Chondrocyte (in vitro differentiated cells): Measurements from ENCODE around the gene DIP2C. TPM values are rescaled to one million over a fixed set of nuclear protein-coding genes. Genes with fewer than 3 reads are reported as not detected.

Experiments
- DNase-seq: peaks from one replicate; pipeline ENCODE4 v3.0.0; 2021; ENCODE audit warnings: mixed read lengths, low spot score
- H3K27ac Mint-ChIP-seq: one replicate; pipeline ENCODE4 v1.8.0; 2021; ENCODE audit warnings: mild to moderate bottlenecking, moderate library complexity, mixed read lengths; ENCODE audit not compliant: unreplicated experiment
- H3K27me3 Mint-ChIP-seq: 2 replicates; pipeline ENCODE4 v1.8.0; 2021; ENCODE audit warnings: low read depth, mixed read lengths
- H3K36me3 Mint-ChIP-seq: 2 replicates; pipeline ENCODE4 v1.8.0; 2021; ENCODE audit warnings: low read depth, mixed read lengths
- H3K4me1 Mint-ChIP-seq: 2 replicates; pipeline ENCODE4 v1.8.0; 2021; ENCODE audit warnings: low read depth, mild to moderate bottlenecking, mixed read lengths
- H3K4me3 Mint-ChIP-seq: one replicate; pipeline ENCODE4 v1.8.0; 2021; ENCODE audit warnings: mild to moderate bottlenecking, moderate library complexity, mixed read lengths; ENCODE audit not compliant: unreplicated experiment
- H3K9me3 Mint-ChIP-seq: 2 replicates; pipeline ENCODE4 v1.8.0; 2021; ENCODE audit warnings: low read depth, mixed read lengths
- total RNA-seq: library from RNA; stranded (reverse); gene quantifications from 3 replicates; pipeline ENCODE4 v1.2.1, GENCODE V29; 2021
- TF ChIP-seq, protein P1 (sequence below): fragments of 200-600 bp; sonication (generic); IDR thresholded peaks from 2 replicates; pipeline ENCODE4 v1.5.0; 2021; ENCODE audit warnings: antibody characterized with exemption, mild to moderate bottlenecking, moderate library complexity

Gene DIP2C
- total RNA-seq, 1 donor from 2014 or later: 47.9 TPM

DNA sequence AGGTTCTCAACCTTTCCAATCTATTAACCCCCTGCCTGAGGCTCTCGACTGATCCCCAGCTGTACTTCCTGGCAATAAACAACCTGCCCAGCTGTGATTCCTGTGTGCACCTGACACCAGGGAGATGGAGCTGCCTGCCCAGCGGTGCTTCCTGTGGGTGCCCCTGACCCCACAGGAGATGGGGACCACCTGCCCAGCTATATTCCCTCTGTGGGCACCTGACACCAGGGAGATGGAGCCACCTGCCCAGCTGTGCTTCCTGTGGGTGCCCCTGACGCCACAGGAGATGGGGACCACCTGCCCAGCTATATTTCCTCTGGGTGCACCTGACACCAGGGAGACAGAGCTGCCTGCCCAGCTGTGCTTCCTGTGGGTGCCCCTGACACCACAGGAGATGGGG is 184.0 kb downstream of the DIP2C start:
- Mint-ChIP-seq H3K4me3 (no peak overlapping the region), H3K27ac (no peak overlapping the region), H3K27me3 (no peaks in the 10 kb centered on the region), H3K36me3 (peaks cover 3% of the 10 kb centered on the region), H3K4me1 (peaks cover 16% of the 10 kb centered on the region), H3K9me3 (no peaks in the 10 kb centered on the region)
- DNase-seq: no peak
- TF ChIP-seq, protein P1, sequence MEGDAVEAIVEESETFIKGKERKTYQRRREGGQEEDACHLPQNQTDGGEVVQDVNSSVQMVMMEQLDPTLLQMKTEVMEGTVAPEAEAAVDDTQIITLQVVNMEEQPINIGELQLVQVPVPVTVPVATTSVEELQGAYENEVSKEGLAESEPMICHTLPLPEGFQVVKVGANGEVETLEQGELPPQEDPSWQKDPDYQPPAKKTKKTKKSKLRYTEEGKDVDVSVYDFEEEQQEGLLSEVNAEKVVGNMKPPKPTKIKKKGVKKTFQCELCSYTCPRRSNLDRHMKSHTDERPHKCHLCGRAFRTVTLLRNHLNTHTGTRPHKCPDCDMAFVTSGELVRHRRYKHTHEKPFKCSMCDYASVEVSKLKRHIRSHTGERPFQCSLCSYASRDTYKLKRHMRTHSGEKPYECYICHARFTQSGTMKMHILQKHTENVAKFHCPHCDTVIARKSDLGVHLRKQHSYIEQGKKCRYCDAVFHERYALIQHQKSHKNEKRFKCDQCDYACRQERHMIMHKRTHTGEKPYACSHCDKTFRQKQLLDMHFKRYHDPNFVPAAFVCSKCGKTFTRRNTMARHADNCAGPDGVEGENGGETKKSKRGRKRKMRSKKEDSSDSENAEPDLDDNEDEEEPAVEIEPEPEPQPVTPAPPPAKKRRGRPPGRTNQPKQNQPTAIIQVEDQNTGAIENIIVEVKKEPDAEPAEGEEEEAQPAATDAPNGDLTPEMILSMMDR: no peak

DNA sequence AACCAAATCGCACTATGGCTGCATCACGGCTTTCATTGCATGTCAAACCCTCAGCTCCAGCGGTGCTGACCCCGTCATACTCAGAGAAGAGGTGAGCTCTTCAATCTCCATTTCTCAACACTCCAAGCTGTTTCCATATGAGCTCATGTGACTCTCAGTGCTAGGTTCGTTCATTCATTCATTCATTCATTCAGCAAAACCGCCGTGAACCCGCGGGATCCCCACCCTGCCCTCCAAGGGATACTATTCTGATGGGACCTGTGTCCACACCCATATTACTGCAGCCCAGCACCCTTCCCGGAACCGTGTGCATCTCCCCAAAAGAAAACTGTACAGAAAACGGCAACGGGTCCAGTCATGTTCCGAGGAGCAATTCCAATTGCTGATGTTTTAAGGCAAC is 184.7 kb downstream of the DIP2C start:
- Mint-ChIP-seq H3K27ac (no peak overlapping the region), H3K4me3 (no peak overlapping the region), H3K36me3 (peaks cover 3% of the 10 kb centered on the region), H3K9me3 (no peaks in the 10 kb centered on the region), H3K4me1 (peaks cover 18% of the 10 kb centered on the region), H3K27me3 (no peaks in the 10 kb centered on the region)
- TF ChIP-seq, protein P1: no peak
- DNase-seq: no peak

DNA sequence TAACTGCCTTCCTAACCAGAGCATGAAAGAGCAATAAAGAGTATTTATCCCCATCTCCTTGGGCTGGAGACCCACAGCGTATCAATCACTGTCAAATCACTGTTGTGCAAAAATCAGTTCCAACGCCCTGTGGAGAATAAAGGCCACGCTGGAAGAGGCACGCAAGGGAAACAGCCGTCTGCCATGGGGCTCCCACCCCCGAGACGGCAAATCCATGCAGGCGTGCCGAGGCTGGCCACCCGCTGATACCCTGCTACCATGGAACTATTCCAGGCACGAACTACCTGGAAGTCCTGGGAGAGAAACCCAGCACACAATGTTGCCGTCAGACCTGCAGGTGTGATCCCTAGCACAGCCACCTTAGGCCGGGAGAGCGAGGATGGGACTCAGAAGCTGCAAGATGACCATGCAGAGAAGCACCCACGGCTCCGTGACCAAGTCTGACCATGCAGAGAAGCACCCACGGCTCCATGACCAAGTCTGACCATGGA is 185.3 kb downstream of the DIP2C start:
- Mint-ChIP-seq H3K27ac (no peak overlapping the region), H3K4me3 (no peak overlapping the region), H3K4me1 (peaks cover 18% of the 10 kb centered on the region), H3K27me3 (no peaks in the 10 kb centered on the region), H3K9me3 (no peaks in the 10 kb centered on the region), H3K36me3 (peaks cover 3% of the 10 kb centered on the region)
- TF ChIP-seq, protein P1: no peak
- DNase-seq: no peak

DNA sequence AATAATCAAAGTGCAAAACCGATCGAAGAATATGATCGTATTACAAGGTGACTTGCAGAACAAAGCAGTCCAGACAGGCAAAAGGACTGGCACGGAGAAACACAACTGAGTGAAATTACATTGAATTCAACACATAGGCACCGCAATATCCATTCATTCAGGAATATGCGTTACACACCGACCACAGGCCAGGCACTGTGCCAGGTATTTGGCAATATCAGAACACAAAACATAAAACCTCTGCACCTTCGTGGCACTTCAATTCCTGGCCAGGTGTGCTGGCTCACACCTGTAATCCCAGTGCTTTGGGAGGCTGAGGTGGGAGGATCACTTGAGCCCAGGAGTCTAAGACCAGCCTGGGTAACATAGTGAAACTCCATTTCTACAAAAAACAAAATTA is 187.9 kb downstream of the DIP2C start:
- Mint-ChIP-seq H3K9me3 (no peaks in the 10 kb centered on the region), H3K36me3 (peaks cover 2% of the 10 kb centered on the region), H3K27me3 (no peaks in the 10 kb centered on the region), H3K4me1 (peaks cover 18% of the 10 kb centered on the region), H3K27ac (no peak overlapping the region), H3K4me3 (no peak overlapping the region)
- TF ChIP-seq, protein P1: no peak
- DNase-seq: no peak

DNA sequence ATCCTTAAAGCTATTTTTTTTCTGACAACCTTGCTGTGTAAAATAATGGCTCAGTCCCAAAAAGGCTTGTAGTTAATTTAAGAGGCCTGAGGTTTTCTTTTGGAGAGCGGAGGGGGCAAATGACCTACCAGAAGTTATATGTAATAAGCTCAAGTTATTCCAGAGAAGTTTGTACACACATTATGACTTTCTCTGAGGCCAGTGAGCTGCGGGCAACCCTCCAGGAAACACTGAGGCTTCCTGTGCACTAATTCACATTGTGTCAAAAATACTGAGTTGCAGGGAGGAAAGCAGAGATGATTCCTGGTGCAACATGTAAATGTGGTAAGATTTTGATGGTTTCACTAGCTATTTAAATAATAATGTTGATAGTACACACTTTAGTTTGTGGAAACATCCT is 188.6 kb downstream of the DIP2C start:
- H3K9me3 Mint-ChIP-seq: no peaks in the 10 kb centered on the region
- H3K4me1 Mint-ChIP-seq: peaks cover 18% of the 10 kb centered on the region
- DNase-seq: no peak
- TF ChIP-seq, protein P1: no peak
- no peak overlapping the region for H3K4me3 Mint-ChIP-seq
- H3K27ac Mint-ChIP-seq: no peak overlapping the region
- peaks cover 2% of the 10 kb centered on the region for H3K36me3 Mint-ChIP-seq
- no peaks in the 10 kb centered on the region for H3K27me3 Mint-ChIP-seq
